Activated CD8-positive, alpha-beta memory T cell treated with anti-CD3 and anti-CD28 coated beads, Interleukin-2, amount 10 ng/mL, durations not matched to agents 7 days and 5 days (primary cell): ENCODE measurements around the gene NPIPB2. TPM values are rescaled to one million over a fixed set of nuclear protein-coding genes. Genes with fewer than 3 reads are reported as not detected.

ENCODE experiments used
- total RNA-seq, 2 experiments: library from RNA; stranded (reverse); gene quantifications; one replicate each; pipeline ENCODE4 v1.2.3, GENCODE V29; 2021

NPIPB2 gene
- total RNA-seq, 2 experiments from 2014 or later, result 14.9 to 22.9 TPM

Other genes with a start within 250 kb of the NPIPB2 start
- 10 to 100 TPM; 41.3 to 47.2 TPM for gene TXNDC11, start 199.2 kb downstream of the NPIPB2 start, total RNA-seq
- gene ZC3H7A, start 144.8 kb downstream of the NPIPB2 start, total RNA-seq, result 10 to 100 TPM; 70.7 to 85.9 TPM
- 100 to 1,000 TPM; 128 to 221 TPM for gene RSL1D1, start 90.5 kb downstream of the NPIPB2 start, total RNA-seq
- gene GSPT1, start 26.1 kb downstream of the NPIPB2 start, total RNA-seq, result 100 to 1,000 TPM; 111 to 176 TPM
- not detected for gene TNFRSF17, start 23.2 kb upstream of the NPIPB2 start, total RNA-seq
- 10 to 100 TPM; 13.2 to 17.9 TPM for gene SNX29, start 34.7 kb upstream of the NPIPB2 start, total RNA-seq